ENCODE results near the gene IQCF5.
"Not testable (repeated sequence)": the region's sequence is repeated elsewhere in the genome, so short reads cannot be mapped to it uniquely, and the experiment has no call there.

Gene IQCF5

GRCh38 chr3:51875501-51875900, at the start of gene IQCF5:
Gene IQCF5, minus strand, starts transcription at chr3:51875601. Its CDS starts 70 bp downstream, at chr3:51875531.
- no peak for DNase-seq

GRCh38 chr3:51921081-51921578, 45.7 kb upstream of the IQCF5 start:
- no peak for DNase-seq

GRCh38 chr3:51916418-51916817, 41.0 kb upstream of the IQCF5 start:
- DNase-seq = no peak

GRCh38 chr3:51908026-51908425, 32.6 kb upstream of the IQCF5 start:
- no peak for DNase-seq

GRCh38 chr3:51904034-51904823, 28.8 kb upstream of the IQCF5 start:
- no peak for DNase-seq

GRCh38 chr3:51902361-51902760, 27.0 kb upstream of the IQCF5 start:
- DNase-seq = not testable (repeated sequence)

GRCh38 chr3:51900043-51900442, 24.6 kb upstream of the IQCF5 start:
- DNase-seq = not testable (repeated sequence)

GRCh38 chr3:51897391-51897790, 22.0 kb upstream of the IQCF5 start:
- DNase-seq = no peak

GRCh38 chr3:51896607-51897305, 21.4 kb upstream of the IQCF5 start:
- no peak for DNase-seq

GRCh38 chr3:51894939-51895338, 19.5 kb upstream of the IQCF5 start:
- DNase-seq = no peak

GRCh38 chr3:51894391-51894790, 19.0 kb upstream of the IQCF5 start:
- no peak for DNase-seq

GRCh38 chr3:51891242-51892039, 16.0 kb upstream of the IQCF5 start:
- no peak for DNase-seq

- no peak for DNase-seq
Measured at GRCh38 chr3:51888463-51889105, 13.2 kb upstream of the IQCF5 start.

- no peak for DNase-seq
Measured at GRCh38 chr3:51887620-51888019, 12.2 kb upstream of the IQCF5 start.

- no peak for DNase-seq
Measured at GRCh38 chr3:51886447-51886846, 11.0 kb upstream of the IQCF5 start.

GRCh38 chr3:51879937-51880336, 4.5 kb upstream of the IQCF5 start:
- DNase-seq = no peak

GRCh38 chr3:51876186-51876585, 785 bp upstream of the IQCF5 start:
- DNase-seq = no peak

- no peak for DNase-seq
Measured at GRCh38 chr3:51874889-51875288, 512 bp downstream of the IQCF5 start.

- DNase-seq = no peak
Measured at GRCh38 chr3:51874411-51874810, 990 bp downstream of the IQCF5 start.

- no peak for DNase-seq
Measured at GRCh38 chr3:51873876-51874275, 1.5 kb downstream of the IQCF5 start.

GRCh38 chr3:51873253-51873766, 2.1 kb downstream of the IQCF5 start:
- no peak for DNase-seq

GRCh38 chr3:51869304-51869703, 6.1 kb downstream of the IQCF5 start:
- no peak for DNase-seq

GRCh38 chr3:51868896-51869295, 6.5 kb downstream of the IQCF5 start:
- not testable (repeated sequence) for DNase-seq
